Activated CD8-positive, alpha-beta memory T cell treated with anti-CD3 and anti-CD28 coated beads, Interleukin-2, amount 50 U/mL, for 1 hour (primary cell): ENCODE measurements around the gene PLEKHM1.

Experiments
- DNase-seq: peaks from one replicate; pipeline ENCODE4 v3.0.0-alpha.2; 2020; ENCODE audit errors: extremely low read depth

The PLEKHM1 gene

GRCh38 chr17:45398800-45399199 is 91.7 kb downstream of the PLEKHM1 start:
- no peak for DNase-seq

DNA sequence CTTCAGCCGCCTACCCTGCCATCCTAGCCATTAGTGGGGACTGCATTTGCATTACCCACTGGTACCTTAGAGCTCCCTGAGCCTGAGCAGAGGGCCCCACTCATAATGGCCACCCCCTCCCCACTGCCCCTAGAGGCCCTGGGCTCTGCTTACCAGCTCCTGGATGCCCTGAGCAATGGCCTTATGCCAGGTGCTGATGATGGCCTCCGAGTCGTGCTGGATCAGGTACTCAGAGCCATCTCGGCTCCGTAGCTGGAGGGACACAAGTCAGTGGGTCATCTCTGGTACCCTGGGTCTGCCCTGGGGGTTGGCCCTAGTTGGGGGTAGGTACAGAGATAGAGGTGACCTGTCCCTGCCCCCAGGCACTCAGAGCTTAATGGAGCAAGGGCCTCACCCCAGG is 92.7 kb downstream of the PLEKHM1 start:
- no peak for DNase-seq

DNA sequence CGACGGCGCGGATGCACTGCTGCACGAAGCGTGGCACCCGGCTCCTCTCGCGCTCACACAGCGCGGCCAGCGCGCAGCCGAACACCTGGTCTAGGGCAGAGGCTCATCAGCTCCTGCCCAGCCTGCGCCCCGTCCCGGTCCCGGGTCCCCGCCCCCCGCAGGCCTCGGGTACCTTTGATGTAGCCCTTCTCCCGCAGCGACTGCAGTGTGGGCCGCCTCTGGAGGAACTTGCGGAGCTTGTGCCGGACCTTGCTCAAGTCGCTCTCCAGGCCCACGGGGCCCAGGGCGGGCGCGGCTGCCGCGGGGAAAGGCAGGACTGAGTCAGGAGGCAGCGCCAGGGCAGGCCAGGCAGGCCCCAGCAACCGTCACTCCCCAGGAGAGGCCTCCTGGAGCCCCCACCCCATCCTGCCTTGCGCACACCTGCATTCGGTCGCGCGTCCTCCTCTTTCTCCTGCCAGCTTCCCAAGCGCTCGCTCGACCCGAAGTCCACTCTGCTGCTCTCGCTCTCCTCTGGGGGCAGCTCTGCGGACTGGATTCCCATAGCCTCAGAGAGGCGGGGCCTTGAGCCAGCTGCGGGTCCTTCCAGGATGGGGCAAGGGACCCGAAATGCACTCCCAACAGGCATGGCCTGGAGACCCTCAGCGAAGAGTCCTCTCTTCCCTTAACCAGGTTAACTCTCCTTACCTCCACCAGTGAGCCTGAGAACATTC is 93.9 kb downstream of the PLEKHM1 start:
- DNase-seq, result no peak

DNA sequence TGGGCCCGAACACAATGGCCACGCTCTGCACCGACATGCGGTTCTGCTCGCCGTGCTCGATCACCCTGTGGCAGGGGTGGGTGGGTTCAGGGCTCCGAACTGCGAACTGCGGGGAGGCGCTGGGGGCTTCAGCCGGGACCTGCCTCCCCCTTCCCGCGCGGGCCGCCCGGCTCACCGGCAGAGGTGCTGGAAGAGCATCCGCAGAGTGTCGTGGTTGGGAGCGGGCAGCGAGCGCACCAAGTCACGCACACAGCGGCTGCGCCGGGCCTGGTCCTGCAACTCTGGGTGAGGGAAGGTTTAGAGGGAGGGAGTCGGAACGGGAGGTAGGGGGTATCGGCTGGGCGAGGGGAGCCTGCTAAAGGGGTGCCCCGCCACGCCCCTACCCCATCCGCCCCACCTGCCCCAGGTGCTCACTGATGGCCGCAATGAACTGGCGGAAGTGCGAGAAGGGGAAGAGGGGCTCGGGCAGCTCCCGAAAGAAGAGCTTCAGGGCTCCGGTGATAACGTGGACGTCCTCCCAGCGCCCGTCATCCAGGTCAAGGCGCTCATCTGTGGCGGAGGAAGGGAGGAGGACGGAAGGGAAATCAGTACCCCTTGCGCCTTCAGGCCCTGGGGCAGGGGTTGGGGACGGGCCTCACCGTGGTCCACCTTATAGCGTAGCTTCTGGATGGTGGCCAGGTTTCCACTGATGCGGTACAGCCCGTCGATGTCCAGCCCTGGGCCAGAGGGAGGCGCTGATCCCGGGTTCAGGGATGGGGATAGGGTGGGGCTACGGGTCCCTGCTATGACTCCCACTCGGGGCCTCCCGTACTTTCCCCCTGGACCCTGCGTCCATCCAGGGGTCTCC is 94.7 kb downstream of the PLEKHM1 start:
- no peak for DNase-seq

- DNase-seq, result no peak
Observed at GRCh38 chr17:45394913-45395568, 95.5 kb downstream of the PLEKHM1 start.

- DNase-seq, result no peak
Observed at GRCh38 chr17:45394564-45394912, 96.0 kb downstream of the PLEKHM1 start.

- no peak for DNase-seq
Observed at GRCh38 chr17:45394091-45394490, 96.4 kb downstream of the PLEKHM1 start.

- DNase-seq, result no peak
Observed at GRCh38 chr17:45393411-45393810, 97.1 kb downstream of the PLEKHM1 start.

- no peak for DNase-seq
Observed at GRCh38 chr17:45391918-45392317, 98.6 kb downstream of the PLEKHM1 start.

- DNase-seq, result no peak
Observed at GRCh38 chr17:45391291-45391690, 99.2 kb downstream of the PLEKHM1 start.

DNA sequence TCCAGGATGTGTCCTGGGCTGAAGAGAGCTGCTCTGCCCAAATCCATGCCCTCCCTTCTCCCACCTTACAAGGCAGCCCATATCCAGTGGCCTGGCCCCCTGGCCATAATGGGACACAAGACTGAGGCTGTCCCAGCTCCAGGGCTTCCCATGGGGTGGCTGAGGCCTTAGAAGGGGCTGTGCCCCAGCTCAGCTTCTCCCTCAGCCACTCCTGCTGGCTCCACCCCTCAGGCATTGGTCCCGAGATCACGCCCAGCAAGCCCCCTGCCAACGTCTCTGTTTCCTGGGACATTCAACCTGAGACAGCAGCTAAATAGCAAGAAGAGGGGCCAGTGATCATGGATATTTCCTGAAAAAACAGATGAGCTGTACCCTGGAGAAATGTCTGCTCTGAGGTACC is 101.2 kb downstream of the PLEKHM1 start:
- DNase-seq, result no peak

GRCh38 chr17:45388604-45389325 is 101.8 kb downstream of the PLEKHM1 start:
- no peak for DNase-seq

GRCh38 chr17:45387739-45388138 is 102.8 kb downstream of the PLEKHM1 start:
- no peak for DNase-seq

- DNase-seq, result no peak
Observed at GRCh38 chr17:45386178-45386577, 104.3 kb downstream of the PLEKHM1 start.
